SK-N-MC (cell line): ENCODE results near the gene TRAPPC3.

Experiments used
- EZH2 ChIP-seq: fragments of 200-600 bp; sonication (generic); IDR thresholded peaks from one replicate; pipeline ENCODE4 v1.6.1; 2017; ENCODE audit warnings: antibody characterized with exemption
- POLR2AphosphoS5 ChIP-seq: IDR thresholded peaks from 2 replicates; pipeline ENCODE4 v1.6.1; 2012; ENCODE audit warnings: mild to moderate bottlenecking, low read depth, low read length, borderline replicate concordance

DNA sequence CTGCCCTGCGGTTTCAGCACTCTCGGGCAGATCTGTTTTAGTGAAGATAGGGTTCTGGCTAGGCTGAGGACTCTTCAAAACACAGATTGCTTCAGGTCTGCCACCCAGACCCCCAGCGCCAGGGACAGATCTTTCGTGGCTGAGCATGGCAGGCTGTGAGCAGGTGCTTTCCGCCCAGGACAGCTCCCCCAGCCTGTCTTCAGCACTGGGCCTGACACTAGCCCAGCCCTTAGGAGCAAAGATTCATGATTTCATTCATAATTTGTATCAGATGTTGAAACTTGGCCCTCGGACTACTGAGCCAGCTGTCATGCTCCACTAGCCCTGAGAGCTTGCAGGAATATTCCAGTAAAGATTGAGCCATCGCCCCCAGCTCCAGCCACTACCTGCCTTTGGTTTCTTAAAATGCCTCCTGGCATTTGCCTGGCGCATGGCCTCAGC lies 54.6 kb downstream of the TRAPPC3 start:
- TF ChIP-seq EZH2 (no peak), POLR2AphosphoS5 (no peak)
